ENCODE data around the gene CHIA. TPM values are rescaled to one million over a fixed set of nuclear protein-coding genes. Genes with fewer than 3 reads are reported as not detected.

CHIA gene
- total RNA-seq = 0.20 TPM

GRCh38 chr1:111290630-111291029 lies at the start of gene CHIA:
Gene CHIA (plus strand): TSS chr1:111290851. CDS start chr1:111310468, 19,617 bp downstream.
- DNase-seq = no peak

- DNase-seq = no peak
These were observed 48.9 kb upstream of the CHIA start for GRCh38 chr1:111241797-111242196.

GRCh38 chr1:111242805-111243523 lies 47.7 kb upstream of the CHIA start:
- DNase-seq = no peak

GRCh38 chr1:111247125-111247838 lies 43.4 kb upstream of the CHIA start:
- DNase-seq = no peak

GRCh38 chr1:111249960-111250359 lies 40.7 kb upstream of the CHIA start:
- DNase-seq = no peak

- DNase-seq = no peak
These were observed 39.1 kb upstream of the CHIA start for GRCh38 chr1:111251570-111251969.

- no peak for DNase-seq
These were observed 37.9 kb upstream of the CHIA start for GRCh38 chr1:111252786-111253185.

GRCh38 chr1:111253876-111254275 lies 36.8 kb upstream of the CHIA start:
- no peak for DNase-seq

- DNase-seq = no peak
These were observed 33.5 kb upstream of the CHIA start for GRCh38 chr1:111256988-111257658.

- no peak for DNase-seq
These were observed 22.7 kb upstream of the CHIA start for GRCh38 chr1:111267801-111268508.

GRCh38 chr1:111269825-111270406 lies 20.7 kb upstream of the CHIA start:
- DNase-seq = no peak

- DNase-seq = no peak
These were observed 19.7 kb upstream of the CHIA start for GRCh38 chr1:111270771-111271463.

- no peak for DNase-seq
These were observed 19.2 kb upstream of the CHIA start for GRCh38 chr1:111271464-111271801.

GRCh38 chr1:111272081-111272480 lies 18.6 kb upstream of the CHIA start:
- DNase-seq = no peak

GRCh38 chr1:111274653-111275052 lies 16.0 kb upstream of the CHIA start:
- no peak for DNase-seq

- DNase-seq = no peak
These were observed 15.6 kb upstream of the CHIA start for GRCh38 chr1:111275079-111275478.

- DNase-seq = no peak
These were observed 14.7 kb upstream of the CHIA start for GRCh38 chr1:111275780-111276433.

- no peak for DNase-seq
These were observed 11.5 kb upstream of the CHIA start for GRCh38 chr1:111279144-111279543.

- DNase-seq = no peak
These were observed 10.4 kb upstream of the CHIA start for GRCh38 chr1:111280267-111280666.

- no peak for DNase-seq
These were observed 9.2 kb upstream of the CHIA start for GRCh38 chr1:111281411-111281810.

GRCh38 chr1:111283838-111284237 lies 6.8 kb upstream of the CHIA start:
- no peak for DNase-seq

All from skin of body (tissue), 2 donors.